HL-60 (cell line): Measurements from ENCODE around the gene ZNF302.

Experiments
- DNase-seq, 2 experiments: peaks; one replicate each; pipeline ENCODE4 v3.0.0-alpha.2; 2010 to 2020; ENCODE audit warnings: low read depth in 1 of 2, low spot score in 1 of 2
- H3K27ac ChIP-seq: fragments of 250-450 bp; sonication (Bioruptor Pico); replicated peaks from 2 replicates; pipeline ENCODE4 v1.5.1; 2020; ENCODE audit warnings: mild to moderate bottlenecking, moderate library complexity
- H3K27me3 ChIP-seq: fragments of 250-450 bp; sonication (Bioruptor Pico); 2 replicates; pipeline ENCODE4 v1.5.1; 2021; ENCODE audit warnings: mild to moderate bottlenecking, moderate library complexity; ENCODE audit not compliant: insufficient read depth, poor library complexity, severe bottlenecking
- H3K4me3 ChIP-seq: replicated peaks from 2 replicates; pipeline ENCODE4 v1.5.1; 2011; ENCODE audit warnings: mild to moderate bottlenecking, control low read depth, low read length; ENCODE audit not compliant: insufficient read depth
- CTCF ChIP-seq: IDR thresholded peaks from one replicate; pipeline ENCODE4 v1.5.1; 2011; ENCODE audit warnings: low read length, control low read depth, inconsistent platforms; ENCODE audit not compliant: insufficient read depth
- GABPA ChIP-seq: IDR thresholded peaks from 2 replicates; pipeline ENCODE4 v1.6.1; 2012; ENCODE audit warnings: low read depth
- POLR2AphosphoS5 ChIP-seq: IDR thresholded peaks from 2 replicates; pipeline ENCODE4 v1.6.1; 2012; ENCODE audit warnings: low read depth
- REST ChIP-seq: IDR thresholded peaks from 2 replicates; pipeline ENCODE4 v1.6.1; 2012; ENCODE audit warnings: low read depth; ENCODE audit not compliant: insufficient replicate concordance
- SPI1 ChIP-seq: IDR thresholded peaks from 2 replicates; pipeline ENCODE4 v1.6.1; 2012; ENCODE audit warnings: low read depth, mild to moderate bottlenecking, borderline replicate concordance

ZNF302 gene

GRCh38 chr19:34712395-34713261 is 35.1 kb downstream of the ZNF302 start:
- Histone ChIP-seq H3K27ac (no peak overlapping the region), H3K4me3 (no peak overlapping the region), H3K27me3 (no peaks in the 10 kb centered on the region)
- TF ChIP-seq CTCF = peak; percentile 53
- TF ChIP-seq GABPA = no peak
- peak; percentile 38 to 67 for DNase-seq

GRCh38 chr19:34713262-34713637 is 35.8 kb downstream of the ZNF302 start:
- Histone ChIP-seq H3K4me3 (no peak overlapping the region), H3K27me3 (no peaks in the 10 kb centered on the region), H3K27ac (no peak overlapping the region)
- TF ChIP-seq REST (no peak), GABPA (no peak), SPI1 (no peak), CTCF (no peak), POLR2AphosphoS5 (no peak)
- DNase-seq = no peak

GRCh38 chr19:34715357-34715756 is 37.9 kb downstream of the ZNF302 start:
- no peak for DNase-seq
- no peak overlapping the region for H3K27ac ChIP-seq
- H3K27me3 ChIP-seq = no peaks in the 10 kb centered on the region
- H3K4me3 ChIP-seq = no peak overlapping the region
- no peak for TF ChIP-seq CTCF

- Histone ChIP-seq H3K4me3 (no peak overlapping the region), H3K27me3 (no peaks in the 10 kb centered on the region), H3K27ac (no peak overlapping the region)
- DNase-seq = no peak
- TF ChIP-seq SPI1 (no peak), CTCF (no peak), GABPA (no peak), REST (no peak), POLR2AphosphoS5 (no peak)
Measured at GRCh38 chr19:34722353-34722752, 44.9 kb downstream of the ZNF302 start.
